H1 (cell line): ENCODE results near the gene SCYL1. TPM values are rescaled to one million over a fixed set of nuclear protein-coding genes. Genes with fewer than 3 reads are reported as not detected.

Experiments
- CHD7 ChIP-seq: fragments of 300-600 bp; sonication (generic); IDR thresholded peaks from 2 replicates; pipeline ENCODE4 v1.7.1; 2012; ENCODE audit warnings: low read length, moderate library complexity, mild to moderate bottlenecking, inconsistent platforms; ENCODE audit not compliant: insufficient replicate concordance
- SAP30 ChIP-seq: fragments of 300-600 bp; sonication (generic); IDR thresholded peaks from 2 replicates; pipeline ENCODE4 v1.7.1; 2012; ENCODE audit warnings: low read length, moderate library complexity, mild to moderate bottlenecking, inconsistent platforms; ENCODE audit not compliant: insufficient read depth, insufficient replicate concordance
- polyA plus RNA-seq, 7 experiments: library from polyadenylated mRNA; depleted of rRNA in 3 of 7; stranded (reverse) in 5 of 7; unstranded in 2 of 7; fragments of >200 nt in 5 of 7; fragments of 200-250 nt in 2 of 7; gene quantifications; 1 replicate in 5 of 7; 2 replicates in 1 of 7; 4 replicates in 1 of 7; pipeline versions ENCODE4 v1.2.1 to v1.2.3, GENCODE V29; 2011 to 2013; ENCODE audit warnings: missing spikeins in 2 of 7, mixed read lengths in 2 of 7
- total RNA-seq: library from RNA; stranded (reverse); fragmentation: NEBNext Ultra II Directional; extraction: Animal tissue kit (Norgen Biotek cat#: 25700); gene quantifications from 2 replicates; pipeline ENCODE4 v1.2.1, GENCODE V29; 2021

The SCYL1 gene
- total and polyA plus RNA-seq, 2 of the 8 experiments (the other 6 are each of a cell fraction or from before 2014, with no cell fraction given) = 59.8 to 77.7 TPM

GRCh38 chr11:65580031-65580692, 55.3 kb downstream of the SCYL1 start (continued):
- TF ChIP-seq CHD7 = no peak
- TF ChIP-seq SAP30 = no peak
